Measurements from ENCODE around the gene MMP20.
"Not testable (repeated sequence)": the region's sequence is repeated elsewhere in the genome, so short reads cannot be mapped to it uniquely, and the experiment has no call there.

Gene MMP20, protein sequence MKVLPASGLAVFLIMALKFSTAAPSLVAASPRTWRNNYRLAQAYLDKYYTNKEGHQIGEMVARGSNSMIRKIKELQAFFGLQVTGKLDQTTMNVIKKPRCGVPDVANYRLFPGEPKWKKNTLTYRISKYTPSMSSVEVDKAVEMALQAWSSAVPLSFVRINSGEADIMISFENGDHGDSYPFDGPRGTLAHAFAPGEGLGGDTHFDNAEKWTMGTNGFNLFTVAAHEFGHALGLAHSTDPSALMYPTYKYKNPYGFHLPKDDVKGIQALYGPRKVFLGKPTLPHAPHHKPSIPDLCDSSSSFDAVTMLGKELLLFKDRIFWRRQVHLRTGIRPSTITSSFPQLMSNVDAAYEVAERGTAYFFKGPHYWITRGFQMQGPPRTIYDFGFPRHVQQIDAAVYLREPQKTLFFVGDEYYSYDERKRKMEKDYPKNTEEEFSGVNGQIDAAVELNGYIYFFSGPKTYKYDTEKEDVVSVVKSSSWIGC
- total RNA-seq, result 0 to 0.27 (median 0.05) reads per million in 4 experiments

- no peak for DNase-seq
Measured at GRCh38 chr11:102625177-102625576, at the start of gene MMP20. TSS of gene MMP20 (minus strand) at chr11:102625332. CDS start at chr11:102625319, 13 bp downstream.

- no peak for DNase-seq
Measured at GRCh38 chr11:102669664-102670063, 44.5 kb upstream of the MMP20 start.

DNA sequence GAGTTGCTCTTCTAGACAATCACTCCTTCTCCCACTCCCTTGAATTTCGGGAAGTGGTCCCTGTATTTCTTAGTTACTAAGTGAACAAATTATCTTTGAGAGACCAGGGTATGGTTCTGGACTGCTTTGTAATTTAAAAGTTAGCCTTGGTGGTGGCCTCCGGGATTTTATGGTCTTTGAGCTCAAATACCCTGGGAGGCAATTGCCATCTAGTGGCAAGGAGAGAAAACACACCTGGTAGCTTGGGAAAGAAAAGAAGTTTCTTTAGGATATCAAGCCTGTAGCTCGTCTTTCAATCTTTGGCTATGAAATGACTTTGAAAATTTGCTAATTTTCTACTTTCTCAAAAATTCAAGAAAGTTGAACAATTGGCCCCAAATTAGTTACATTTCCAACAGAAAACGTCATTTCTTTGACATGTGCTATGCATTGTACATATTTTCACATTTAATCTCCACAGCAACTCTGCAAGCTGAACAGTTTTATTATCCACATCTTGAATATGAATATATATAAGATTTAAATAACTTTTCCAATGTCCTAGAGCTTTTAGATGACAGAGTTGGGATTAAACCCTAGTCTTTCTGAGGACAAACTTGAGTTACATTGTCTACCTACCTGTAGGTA lies 41.3 kb upstream of the MMP20 start:
- DNase-seq, result no peak

DNA sequence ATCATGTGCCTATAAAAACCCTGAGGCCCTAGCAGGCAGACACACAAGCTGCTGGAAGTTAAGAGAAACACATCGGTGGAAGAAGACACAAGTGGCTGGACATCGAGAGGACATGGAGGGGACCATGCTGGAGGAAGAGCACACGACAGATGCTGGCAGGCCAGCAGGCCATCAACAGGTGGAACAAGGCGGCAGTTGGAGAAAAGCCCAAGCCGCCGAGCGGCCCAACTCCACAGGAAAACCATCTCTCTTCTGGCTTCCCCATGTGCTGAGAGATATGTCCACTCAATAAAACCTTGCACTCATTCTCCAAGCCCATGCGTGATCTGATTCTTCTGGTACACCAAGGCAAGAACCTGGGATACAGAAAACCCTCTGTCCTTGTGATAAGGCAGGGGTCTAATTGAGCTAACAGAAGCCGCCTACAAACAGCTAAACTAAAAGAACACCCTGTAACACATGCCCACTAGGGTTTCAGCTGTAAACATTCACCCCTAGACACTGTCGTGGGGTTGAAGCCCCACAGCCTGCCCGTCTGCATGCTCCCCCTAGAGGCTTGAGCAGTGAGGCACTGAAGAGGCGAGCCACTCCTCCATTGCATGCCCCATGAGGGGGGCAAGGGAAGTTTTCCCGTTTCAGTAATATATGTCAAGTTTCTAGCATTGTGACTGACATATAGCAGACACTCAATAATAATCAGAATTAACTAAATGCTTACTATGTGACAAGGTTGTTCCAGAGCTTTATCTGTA lies 39.0 kb upstream of the MMP20 start:
- DNase-seq, result no peak

- no peak for DNase-seq
Measured at GRCh38 chr11:102662607-102663006, 37.5 kb upstream of the MMP20 start.

- no peak for DNase-seq
Measured at GRCh38 chr11:102661040-102661439, 35.9 kb upstream of the MMP20 start.

DNA sequence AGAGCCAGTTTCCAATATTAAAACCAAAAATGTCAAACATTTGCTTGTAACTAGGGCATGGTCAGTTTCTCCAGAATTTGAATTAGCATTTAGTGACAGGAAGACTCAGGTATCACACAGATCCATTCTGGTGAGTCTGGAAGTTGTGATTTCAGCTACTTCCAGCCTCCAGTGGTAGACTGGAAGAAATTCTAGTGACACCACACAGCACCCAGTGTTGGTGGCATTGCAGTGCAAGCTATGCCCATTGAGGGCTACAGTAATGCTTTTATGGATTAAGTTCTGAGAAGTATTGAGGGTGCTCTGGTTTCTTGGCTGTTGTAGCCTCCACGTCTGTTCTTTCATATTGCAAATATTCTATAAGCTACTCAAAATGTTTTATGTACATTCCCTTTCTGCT lies 31.4 kb upstream of the MMP20 start:
- no peak for DNase-seq

- no peak for DNase-seq
Measured at GRCh38 chr11:102655547-102655946, 30.4 kb upstream of the MMP20 start.

- DNase-seq, result no peak
Measured at GRCh38 chr11:102654761-102655160, 29.6 kb upstream of the MMP20 start.

DNA sequence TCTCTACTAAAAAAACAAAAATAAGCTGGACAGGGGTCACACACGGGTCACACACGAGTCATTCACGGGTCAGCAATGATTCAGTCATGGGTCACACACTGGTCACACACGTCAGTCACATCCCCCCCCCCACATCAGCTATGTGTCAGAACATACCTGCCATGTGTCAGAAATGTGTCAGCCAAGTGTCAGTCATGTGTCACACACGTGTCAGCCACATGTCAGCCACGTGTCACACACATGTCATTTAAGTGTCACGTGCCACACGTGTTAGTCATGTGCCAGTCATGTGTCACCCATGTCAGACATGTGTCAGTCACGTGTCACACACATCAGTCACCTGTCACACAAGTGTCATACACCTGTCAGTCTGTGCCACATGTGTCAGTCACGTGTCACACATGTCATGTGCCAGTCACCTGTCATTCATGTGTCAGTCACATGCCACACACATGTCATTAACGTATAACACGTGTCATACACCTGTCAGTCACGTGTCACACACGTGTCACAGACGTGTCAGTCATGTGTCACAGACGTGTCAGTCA lies 28.7 kb upstream of the MMP20 start:
- DNase-seq, result no peak

- DNase-seq, result no peak
Measured at GRCh38 chr11:102647430-102647829, 22.3 kb upstream of the MMP20 start.

- DNase-seq, result no peak
Measured at GRCh38 chr11:102643941-102644340, 18.8 kb upstream of the MMP20 start.

DNA sequence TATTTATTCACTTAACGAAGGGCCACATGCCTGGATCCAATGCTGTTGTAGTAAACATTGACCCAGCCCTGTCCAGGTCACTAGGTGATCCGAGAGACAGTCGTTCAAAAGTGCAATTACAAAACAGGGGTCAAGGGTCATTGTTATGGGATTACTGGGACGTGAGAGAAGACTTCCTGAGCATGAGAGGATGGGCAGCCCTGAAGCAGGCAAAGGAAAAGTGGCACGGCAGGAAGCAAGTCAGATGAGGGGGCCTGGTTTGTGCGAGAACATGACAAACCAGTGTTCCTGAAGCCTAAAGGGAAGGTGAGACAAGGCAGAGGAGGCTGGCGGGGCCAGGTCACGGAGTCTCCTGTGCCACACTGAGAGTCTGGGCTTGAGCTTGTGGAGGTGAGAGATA lies 15.8 kb upstream of the MMP20 start:
- DNase-seq, result no peak

GRCh38 chr11:102639656-102640055 lies 14.5 kb upstream of the MMP20 start:
- no peak for DNase-seq

DNA sequence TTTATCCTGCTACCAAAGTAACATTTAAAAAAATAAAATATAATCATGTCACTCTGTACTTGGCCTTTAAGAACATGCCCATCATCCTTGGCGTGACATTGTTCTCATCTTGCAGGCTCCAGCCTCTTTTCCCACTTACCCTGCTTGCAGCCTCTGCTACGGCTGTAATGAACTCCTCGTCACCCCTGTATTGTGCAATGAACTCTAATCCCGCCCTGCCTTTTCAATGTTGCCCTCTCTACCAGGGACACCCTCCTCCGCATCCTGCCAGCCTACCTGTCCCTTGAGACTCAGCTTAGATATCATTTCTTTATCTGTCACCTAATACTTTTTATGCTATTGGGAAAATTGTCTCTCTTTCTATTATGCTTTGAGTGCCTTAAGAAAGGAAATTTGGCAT lies 12.6 kb upstream of the MMP20 start:
- no peak for DNase-seq

DNA sequence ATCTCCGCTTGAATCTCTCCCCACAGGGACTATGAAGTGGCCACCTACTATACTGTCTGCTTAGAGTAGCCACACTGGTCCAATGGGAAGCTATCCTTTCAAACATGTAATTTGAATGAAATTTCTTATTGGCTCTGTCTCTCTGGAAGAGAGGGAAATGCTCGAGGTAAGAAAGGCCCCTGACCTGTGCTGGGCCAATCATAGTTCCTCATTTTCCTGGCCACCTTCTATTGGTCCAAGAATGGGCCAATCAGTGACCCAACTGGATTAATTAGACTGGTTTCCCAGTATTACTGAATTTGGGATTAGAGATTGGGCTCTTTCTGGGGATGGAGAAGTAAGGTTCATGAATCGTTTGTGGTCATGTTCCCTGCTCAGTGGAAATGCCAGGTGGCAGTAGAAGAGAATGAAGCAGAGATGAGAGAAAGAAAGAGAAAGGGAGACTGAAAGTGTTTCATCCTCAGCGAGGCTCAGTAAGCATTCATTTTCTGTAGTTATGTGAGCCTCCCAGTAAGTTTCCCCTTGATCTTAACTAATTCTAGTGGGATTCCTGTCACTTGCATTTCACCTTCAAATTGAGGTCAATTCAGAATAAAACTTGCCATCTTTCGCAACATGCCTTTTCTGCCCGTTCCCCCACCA lies 8.4 kb upstream of the MMP20 start:
- DNase-seq, result no peak

DNA sequence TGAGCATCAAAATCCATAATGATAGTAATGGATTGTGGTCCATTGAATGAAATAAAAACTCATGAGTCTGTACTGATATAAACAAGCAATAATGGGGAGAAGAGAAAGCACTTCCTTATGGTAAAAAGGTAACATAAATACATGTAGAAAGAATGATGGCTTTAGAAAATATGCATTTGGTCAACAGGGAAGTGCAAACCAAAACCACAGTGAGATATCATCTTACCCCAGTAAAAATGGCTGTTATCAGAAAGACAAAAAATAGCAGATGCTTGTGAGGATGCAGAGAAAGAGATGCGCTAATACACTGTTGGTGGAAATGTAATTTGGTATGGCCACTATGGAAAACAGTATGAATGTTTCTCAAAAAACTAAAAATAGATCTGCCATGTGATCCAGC lies 6.9 kb upstream of the MMP20 start:
- DNase-seq, result no peak

DNA sequence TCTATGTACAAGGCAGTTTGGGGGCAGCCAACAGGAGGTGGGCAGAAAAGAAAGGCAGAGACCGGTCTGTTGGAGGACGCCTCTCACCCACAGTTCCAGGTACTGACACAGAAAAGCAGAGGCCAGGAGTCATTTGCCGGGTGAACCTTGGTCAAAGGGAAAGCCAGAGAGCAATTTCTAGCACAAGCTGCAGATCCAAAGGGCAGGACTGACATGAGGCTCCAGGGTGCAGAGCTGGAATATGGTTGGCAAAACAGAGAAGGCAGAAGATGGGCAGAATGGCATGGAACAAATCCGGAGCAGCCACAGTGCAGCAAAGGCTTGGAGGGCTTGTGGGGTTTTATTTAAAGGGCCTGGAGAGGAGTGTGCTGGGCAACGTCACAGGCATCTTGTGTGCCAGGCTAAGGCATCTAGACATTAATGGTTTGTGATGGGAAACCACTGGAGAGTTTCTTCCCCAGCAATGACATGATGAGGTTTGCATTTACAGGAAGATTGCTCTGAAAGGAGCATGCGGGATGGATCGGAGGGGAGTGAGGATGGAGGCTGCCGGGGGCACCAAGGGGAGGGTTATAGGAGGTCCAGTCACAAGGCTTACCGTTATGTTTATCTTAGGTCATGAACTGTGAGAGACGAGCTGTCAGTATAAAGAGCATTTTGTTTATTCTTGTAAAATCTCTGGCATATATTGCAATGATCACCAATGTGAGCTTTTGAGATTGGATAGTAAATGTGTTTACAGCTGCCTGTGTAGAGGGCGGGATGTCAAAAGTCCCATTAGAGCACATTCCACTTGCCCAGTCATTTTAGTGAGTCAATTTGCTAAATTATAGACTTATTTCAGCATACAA lies 5.7 kb upstream of the MMP20 start:
- no peak for DNase-seq

DNA sequence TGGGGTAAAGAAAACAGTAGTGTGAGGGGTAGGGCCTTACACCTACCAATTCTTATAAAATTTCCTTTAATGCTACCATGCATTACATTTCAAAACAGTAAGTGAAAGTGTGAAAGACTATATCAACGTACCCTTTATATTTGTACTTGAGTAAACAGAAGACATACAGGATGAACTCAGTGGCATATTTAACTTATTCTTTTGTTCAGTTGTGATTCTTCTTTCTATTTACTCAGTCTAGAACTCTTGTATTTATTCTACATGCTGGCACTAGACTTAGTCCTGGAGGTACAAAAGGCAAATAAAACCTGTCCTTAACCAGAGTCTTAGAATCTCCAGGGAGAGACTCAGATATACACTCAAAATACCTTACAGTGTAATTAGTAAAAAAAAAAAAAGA lies 4.8 kb upstream of the MMP20 start:
- DNase-seq, result not testable (repeated sequence)

DNA sequence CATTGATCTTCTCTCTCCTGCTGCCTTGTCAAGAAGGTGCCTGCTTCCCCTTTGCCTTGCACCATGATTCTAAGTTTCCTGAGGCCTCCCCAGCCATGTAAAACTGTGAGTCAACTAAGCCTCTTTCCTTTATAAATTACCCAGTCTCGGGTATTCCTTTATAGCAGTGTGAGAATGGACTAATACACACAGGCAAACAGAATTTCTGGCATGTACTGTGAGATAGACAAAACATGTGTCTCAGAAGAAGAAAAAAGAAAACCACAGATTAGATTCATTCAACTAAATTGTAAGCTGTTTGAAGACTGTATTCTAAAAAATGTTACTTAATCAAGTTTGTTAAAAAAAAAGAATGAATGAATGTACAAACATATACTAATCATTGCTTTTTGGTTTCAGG lies 1.5 kb upstream of the MMP20 start:
- DNase-seq, result no peak

GRCh38 chr11:102623998-102624397 lies 1.1 kb downstream of the MMP20 start:
- DNase-seq, result no peak

- DNase-seq, result no peak
Measured at GRCh38 chr11:102623128-102623527, 2.0 kb downstream of the MMP20 start.
